Keratinocyte (primary cell): Measurements from ENCODE around the gene ZNF648. TPM values are rescaled to one million over a fixed set of nuclear protein-coding genes. Genes with fewer than 3 reads are reported as not detected.
A peak's percentile ranks its signal among the peaks of the same experiment; 100 is the strongest.

ENCODE experiments used
- DNase-seq: peaks from one replicate; pipeline ENCODE4 v3.0.0-alpha.2; 2011; ENCODE audit warnings: low read depth, missing footprints, low spot score
- FAIRE-seq: peaks from 2 replicates; lab custom pipeline; 2011; peaks lifted over from hg19 to GRCh38; lab: Jason Lieb, UNC
- H2AFZ ChIP-seq: 2 replicates; pipeline ENCODE4 v1.6.0; 2012; ENCODE audit warnings: low read length, control low read depth, inconsistent platforms; ENCODE audit not compliant: control insufficient read depth
- H3K27ac ChIP-seq: 2 replicates; pipeline ENCODE4 v1.5.1; 2011; ENCODE audit warnings: low read length; ENCODE audit not compliant: control insufficient read depth, insufficient read depth
- H3K27me3 ChIP-seq: 3 replicates; pipeline ENCODE4 v1.6.0; 2011; ENCODE audit warnings: low read length; ENCODE audit not compliant: control insufficient read depth, insufficient read depth; ENCODE audit errors: extremely low read depth
- H3K36me3 ChIP-seq, 2 experiments: 2 replicates in 1 of 2; 3 replicates in 1 of 2; pipeline ENCODE4 v1.5.1; 2011; ENCODE audit warnings: low read length in 2 of 2, mild to moderate bottlenecking in 1 of 2; ENCODE audit not compliant: control insufficient read depth in 2 of 2, insufficient read depth in 2 of 2; ENCODE audit errors: extremely low read depth in 1 of 2
- H3K4me1 ChIP-seq: 3 replicates; pipeline ENCODE4 v1.5.1; 2011; ENCODE audit warnings: low read length; ENCODE audit not compliant: control insufficient read depth, insufficient read depth; ENCODE audit errors: extremely low read depth
- H3K4me2 ChIP-seq: 3 replicates; pipeline ENCODE4 v1.6.0; 2011; ENCODE audit warnings: low read depth, low read length; ENCODE audit not compliant: control insufficient read depth, insufficient read depth; ENCODE audit errors: extremely low read depth
- H3K4me3 ChIP-seq, 3 experiments: fragments of 200-600 bp in 1 of 3; sonication (generic) in 1 of 3; 2 replicates in 2 of 3; 3 replicates in 1 of 3; pipeline ENCODE4 v1.5.1; 2011 to 2016; ENCODE audit warnings: low read length in 3 of 3, mild to moderate bottlenecking in 3 of 3, control low read depth in 2 of 3, inconsistent platforms in 1 of 3, low read depth in 1 of 3, mixed read lengths in 1 of 3, mixed run types in 1 of 3, moderate library complexity in 1 of 3; ENCODE audit not compliant: control insufficient read depth in 2 of 3, insufficient read depth in 2 of 3; ENCODE audit errors: extremely low read depth in 1 of 3
- H3K79me2 ChIP-seq: 2 replicates; pipeline ENCODE4 v1.6.0; 2012; ENCODE audit warnings: low read length; ENCODE audit not compliant: control insufficient read depth, insufficient read depth
- H3K9ac ChIP-seq: 3 replicates; pipeline ENCODE4 v1.6.0; 2011; ENCODE audit warnings: low read length; ENCODE audit not compliant: control insufficient read depth, insufficient read depth; ENCODE audit errors: extremely low read depth
- H3K9me1 ChIP-seq: 3 replicates; pipeline ENCODE4 v1.6.0; 2011; ENCODE audit warnings: low read length; ENCODE audit not compliant: control insufficient read depth, insufficient read depth; ENCODE audit errors: extremely low read depth
- H3K9me3 ChIP-seq: 2 replicates; pipeline ENCODE4 v1.5.1; 2012; ENCODE audit warnings: low read depth, low read length; ENCODE audit not compliant: control insufficient read depth
- H4K20me1 ChIP-seq: 3 replicates; pipeline ENCODE4 v1.6.0; 2011; ENCODE audit warnings: low read length; ENCODE audit not compliant: control insufficient read depth, insufficient read depth; ENCODE audit errors: extremely low read depth
- CTCF ChIP-seq, 3 experiments: IDR thresholded peaks in 1 of 3; conservative IDR thresholded peaks in 1 of 3; optimal IDR thresholded peaks in 1 of 3; 2 replicates in 2 of 3; 3 replicates in 1 of 3; pipeline versions ENCODE3 to v1.5.1; 2011; ENCODE audit warnings: low read length in 3 of 3, mild to moderate bottlenecking in 3 of 3, moderate library complexity in 2 of 3, control low read depth in 1 of 3, inconsistent platforms in 1 of 3; ENCODE audit not compliant: insufficient read depth in 2 of 3; ENCODE audit errors: extremely low read depth in 1 of 3
- EZH2 ChIP-seq: IDR thresholded peaks from one replicate; pipeline ENCODE4 v1.6.1; 2012; ENCODE audit warnings: inconsistent platforms, mild to moderate bottlenecking, low read length, moderate library complexity
- dilution Hi-C: fragments of 300-500 bp; cut with MboI; formaldehyde crosslinking; loops from one replicate; pipeline ENCODE4 v1.7.0; 2020; ENCODE audit warnings: low sequenced_read_pairs; ENCODE audit not compliant: extremely low pct_ligation_motif_present
- polyA plus RNA-seq, 5 experiments: library from polyadenylated mRNA; depleted of rRNA in 3 of 5; stranded (reverse) in 3 of 5; stranded (forward) in 1 of 5; unstranded in 1 of 5; fragments of >200 nt; gene quantifications; 1 replicate in 1 of 5; 2 replicates in 3 of 5; 3 replicates in 1 of 5; pipeline versions ENCODE4 v1.2.1 to v1.2.3, GENCODE V29; 2011 to 2012; ENCODE audit warnings: missing spikeins in 2 of 5, low read depth in 1 of 5, low replicate concordance in 1 of 5

Gene ZNF648
- polyA plus RNA-seq, 1 donor (not counting 4 experiments of a cell fraction or from before 2014, with no cell fraction given), result not detected

GRCh38 chr1:182032251-182032650 lies 29.3 kb downstream of the ZNF648 start:
- Histone ChIP-seq H3K9ac (no peak overlapping the region), H3K9me3 (no peaks in the 10 kb centered on the region), H3K4me2 (no peak overlapping the region), H3K36me3 (no peaks in the 10 kb centered on the region), H3K27me3 (no peaks in the 10 kb centered on the region), H3K79me2 (no peaks in the 10 kb centered on the region), H3K4me1 (peaks cover 10% of the 10 kb centered on the region), H3K4me3 (no peak overlapping the region), H3K27ac (no peak overlapping the region), H4K20me1 (no peaks in the 10 kb centered on the region), H3K9me1 (no peaks in the 10 kb centered on the region), H2AFZ (no peak overlapping the region)
- TF ChIP-seq CTCF (optimal IDR thresholded peaks at IDR 0.05 in 1 of 3, IDR thresholded peaks at IDR 0.05 in 1 of 3, conservative IDR thresholded peaks at IDR 0.05 in 1 of 3; ENCODE audit: extremely low read depth in 1 of 3, insufficient read depth in 2 of 3, low read length in 3 of 3) (no peak), EZH2 (no peak)
- DNase-seq (no peak), FAIRE-seq (no peak)
- dilution Hi-C loops, result no loop called here

- dilution Hi-C loops, result no loop called here
- peak overlapping the region; percentile 54 to 78 (median 74) for H3K4me3 ChIP-seq
- H3K36me3 ChIP-seq, result no peaks in the 10 kb centered on the region
- FAIRE-seq, result peak; percentile 61
- peak overlapping the region; percentile 91 for H3K4me2 ChIP-seq
- H3K9ac ChIP-seq, result peak overlapping the region; percentile 79
- H3K4me1 ChIP-seq, result peaks cover 10% of the 10 kb centered on the region
- H3K27me3 ChIP-seq, result no peaks in the 10 kb centered on the region
- H2AFZ ChIP-seq, result peak overlapping the region; percentile 91
- DNase-seq, result peak; percentile 86
- H3K9me1 ChIP-seq, result no peaks in the 10 kb centered on the region
- no peaks in the 10 kb centered on the region for H4K20me1 ChIP-seq
- no peaks in the 10 kb centered on the region for H3K9me3 ChIP-seq
- H3K79me2 ChIP-seq, result no peaks in the 10 kb centered on the region
- TF ChIP-seq EZH2, result no peak
- peak in 2 of 3 experiments; percentile 26 to 41 for TF ChIP-seq CTCF (optimal IDR thresholded peaks at IDR 0.05 in 1 of 3, IDR thresholded peaks at IDR 0.05 in 1 of 3, conservative IDR thresholded peaks at IDR 0.05 in 1 of 3; ENCODE audit: extremely low read depth in 1 of 3, insufficient read depth in 2 of 3, low read length in 3 of 3)
- peak overlapping the region; percentile 70 for H3K27ac ChIP-seq
Observed at GRCh38 chr1:182029379-182030331, 31.9 kb downstream of the ZNF648 start.
